Osteocyte (in vitro differentiated cells): ENCODE results near the gene MPZ. TPM values are rescaled to one million over a fixed set of nuclear protein-coding genes. Genes with fewer than 3 reads are reported as not detected.

Experiments used
- DNase-seq: peaks from one replicate; pipeline ENCODE4 v3.0.0; 2021; ENCODE audit warnings: mixed read lengths; ENCODE audit not compliant: unreplicated experiment; ENCODE audit errors: extremely low spot score
- H3K27ac Mint-ChIP-seq: one replicate; pipeline ENCODE4 v1.8.0; 2021; ENCODE audit warnings: mild to moderate bottlenecking, mixed read lengths; ENCODE audit not compliant: unreplicated experiment
- H3K27me3 Mint-ChIP-seq: one replicate; pipeline ENCODE4 v1.8.0; 2021; ENCODE audit warnings: mixed read lengths; ENCODE audit not compliant: unreplicated experiment
- H3K36me3 Mint-ChIP-seq: one replicate; pipeline ENCODE4 v1.8.0; 2021; ENCODE audit warnings: mixed read lengths; ENCODE audit not compliant: unreplicated experiment
- H3K4me1 Mint-ChIP-seq: one replicate; pipeline ENCODE4 v1.8.0; 2021; ENCODE audit warnings: mixed read lengths; ENCODE audit not compliant: unreplicated experiment
- H3K4me3 Mint-ChIP-seq: one replicate; pipeline ENCODE4 v1.8.0; 2021; ENCODE audit warnings: mild to moderate bottlenecking, moderate library complexity, mixed read lengths; ENCODE audit not compliant: unreplicated experiment
- H3K9me3 Mint-ChIP-seq: one replicate; pipeline ENCODE4 v1.8.0; 2021; ENCODE audit warnings: mixed read lengths; ENCODE audit not compliant: unreplicated experiment
- total RNA-seq: library from RNA; stranded (reverse); gene quantifications from 2 replicates; pipeline ENCODE4 v1.2.1, GENCODE V29; 2021
- TF ChIP-seq, protein P1 (sequence below): fragments of 200-600 bp; sonication (generic); IDR thresholded peaks from 2 replicates; pipeline ENCODE4 v1.5.0; 2021; ENCODE audit warnings: antibody characterized with exemption, mild to moderate bottlenecking, moderate library complexity

MPZ gene
- total RNA-seq, 1 donor from 2014 or later, result 0.81 TPM

DNA sequence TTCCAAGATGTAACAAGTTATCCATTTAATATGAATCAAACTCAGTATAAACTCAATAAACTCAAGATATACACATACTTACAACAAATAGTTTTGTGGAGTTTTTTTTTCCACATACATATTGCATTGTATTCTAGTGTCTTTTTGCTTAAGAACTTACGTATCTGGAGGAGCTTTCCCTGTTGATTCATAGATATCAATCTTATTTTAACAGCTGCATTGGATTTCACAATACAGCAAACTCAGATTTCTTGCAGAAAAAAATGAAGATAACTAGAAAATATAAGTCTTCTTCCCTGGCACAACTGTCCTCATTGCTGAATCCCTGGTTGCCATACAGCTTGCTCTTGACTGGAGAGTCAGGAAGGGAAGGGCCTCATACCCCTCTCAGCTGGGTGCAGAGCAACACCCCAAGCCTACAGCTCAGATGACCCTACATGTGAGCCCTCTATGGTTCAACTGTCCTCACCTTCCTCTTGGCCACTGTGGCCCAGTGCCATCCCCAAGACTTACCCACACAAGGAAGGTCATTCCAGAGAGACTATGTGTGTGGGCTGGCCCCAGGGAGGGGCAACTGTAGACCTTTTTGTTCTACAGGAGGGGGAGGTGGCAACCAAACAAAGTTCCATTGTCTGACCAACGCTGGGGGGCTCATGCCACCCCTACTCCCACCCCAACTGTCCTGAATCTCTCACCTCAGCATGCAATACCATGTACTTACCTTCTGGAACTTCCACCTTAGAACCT lies 1.7 kb downstream of the MPZ start:
- H3K27me3 Mint-ChIP-seq, result peaks cover 34% of the 10 kb centered on the region
- peaks cover 20% of the 10 kb centered on the region for H3K4me1 Mint-ChIP-seq
- DNase-seq, result no peak
- no peaks in the 10 kb centered on the region for H3K36me3 Mint-ChIP-seq
- TF ChIP-seq, protein P1, sequence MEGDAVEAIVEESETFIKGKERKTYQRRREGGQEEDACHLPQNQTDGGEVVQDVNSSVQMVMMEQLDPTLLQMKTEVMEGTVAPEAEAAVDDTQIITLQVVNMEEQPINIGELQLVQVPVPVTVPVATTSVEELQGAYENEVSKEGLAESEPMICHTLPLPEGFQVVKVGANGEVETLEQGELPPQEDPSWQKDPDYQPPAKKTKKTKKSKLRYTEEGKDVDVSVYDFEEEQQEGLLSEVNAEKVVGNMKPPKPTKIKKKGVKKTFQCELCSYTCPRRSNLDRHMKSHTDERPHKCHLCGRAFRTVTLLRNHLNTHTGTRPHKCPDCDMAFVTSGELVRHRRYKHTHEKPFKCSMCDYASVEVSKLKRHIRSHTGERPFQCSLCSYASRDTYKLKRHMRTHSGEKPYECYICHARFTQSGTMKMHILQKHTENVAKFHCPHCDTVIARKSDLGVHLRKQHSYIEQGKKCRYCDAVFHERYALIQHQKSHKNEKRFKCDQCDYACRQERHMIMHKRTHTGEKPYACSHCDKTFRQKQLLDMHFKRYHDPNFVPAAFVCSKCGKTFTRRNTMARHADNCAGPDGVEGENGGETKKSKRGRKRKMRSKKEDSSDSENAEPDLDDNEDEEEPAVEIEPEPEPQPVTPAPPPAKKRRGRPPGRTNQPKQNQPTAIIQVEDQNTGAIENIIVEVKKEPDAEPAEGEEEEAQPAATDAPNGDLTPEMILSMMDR, result no peak
- H3K9me3 Mint-ChIP-seq, result no peaks in the 10 kb centered on the region
- no peak overlapping the region for H3K4me3 Mint-ChIP-seq
- no peak overlapping the region for H3K27ac Mint-ChIP-seq

DNA sequence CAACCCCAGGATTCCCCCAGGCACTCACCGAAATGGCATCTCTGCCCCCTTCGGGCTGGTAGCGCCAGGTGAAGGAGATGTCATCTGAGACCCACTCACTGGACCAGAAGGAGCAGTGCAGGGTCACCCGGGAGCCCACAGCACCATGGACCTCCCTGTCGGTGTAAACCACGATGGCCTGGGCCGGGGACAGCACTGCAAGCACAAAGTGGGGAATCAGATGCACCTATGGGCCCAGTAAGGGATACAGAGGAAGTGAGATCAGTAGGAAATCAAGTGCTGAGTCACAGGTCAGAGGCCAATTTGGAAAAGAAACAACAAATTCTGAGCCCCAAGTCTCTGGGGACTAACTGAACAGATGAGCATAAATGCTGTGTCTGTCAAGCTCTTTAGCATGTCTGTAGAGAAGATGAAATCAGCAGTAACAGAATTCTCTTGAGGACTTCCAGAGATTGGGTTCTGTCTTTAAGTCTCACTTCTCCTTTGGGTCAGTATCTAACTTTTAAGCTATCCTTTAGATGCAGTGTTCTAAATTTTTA lies 2.5 kb downstream of the MPZ start:
- peaks cover 20% of the 10 kb centered on the region for H3K4me1 Mint-ChIP-seq
- no peaks in the 10 kb centered on the region for H3K9me3 Mint-ChIP-seq
- TF ChIP-seq, protein P1, result no peak
- peaks cover 41% of the 10 kb centered on the region for H3K27me3 Mint-ChIP-seq
- DNase-seq, result no peak
- H3K36me3 Mint-ChIP-seq, result no peaks in the 10 kb centered on the region
- no peak overlapping the region for H3K4me3 Mint-ChIP-seq
- H3K27ac Mint-ChIP-seq, result peak overlapping the region; percentile 38

DNA sequence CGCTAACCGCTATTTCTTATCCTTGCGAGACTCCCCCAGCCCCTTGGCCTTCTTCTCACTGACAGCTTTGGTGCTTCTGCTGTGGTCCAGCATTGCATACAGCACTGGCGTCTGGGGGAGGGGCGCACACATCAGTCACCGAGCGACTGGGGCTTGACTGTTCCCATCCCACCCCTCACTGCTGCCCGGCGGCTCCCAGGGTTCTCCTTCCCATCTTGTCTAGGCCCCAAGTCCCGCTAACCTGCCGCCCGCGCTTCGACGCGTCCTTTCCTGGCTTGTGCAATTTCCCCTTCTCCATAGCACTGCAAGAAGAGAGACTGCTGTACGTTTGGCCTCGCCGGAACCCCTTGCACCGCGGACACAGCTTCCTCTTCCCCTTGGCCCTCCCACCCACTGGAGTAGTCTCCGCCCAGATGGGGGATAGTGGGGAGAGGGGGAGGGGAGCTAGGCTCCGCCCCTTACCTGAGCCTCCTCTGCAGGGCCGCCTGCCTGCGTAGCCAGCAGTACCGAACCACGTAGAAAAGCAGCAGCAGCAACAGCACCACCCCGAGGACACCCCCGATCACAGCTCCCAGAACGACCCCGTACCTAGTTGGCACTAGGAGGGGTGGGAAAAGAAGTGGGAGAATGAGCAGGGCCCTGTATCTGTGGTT lies 3.8 kb downstream of the MPZ start:
- Mint-ChIP-seq H3K9me3 (no peaks in the 10 kb centered on the region), H3K27me3 (peaks cover 37% of the 10 kb centered on the region), H3K36me3 (no peaks in the 10 kb centered on the region), H3K4me3 (peak overlapping the region; percentile 42), H3K4me1 (peaks cover 20% of the 10 kb centered on the region), H3K27ac (no peak overlapping the region)
- TF ChIP-seq, protein P1, result no peak
- no peak for DNase-seq

DNA sequence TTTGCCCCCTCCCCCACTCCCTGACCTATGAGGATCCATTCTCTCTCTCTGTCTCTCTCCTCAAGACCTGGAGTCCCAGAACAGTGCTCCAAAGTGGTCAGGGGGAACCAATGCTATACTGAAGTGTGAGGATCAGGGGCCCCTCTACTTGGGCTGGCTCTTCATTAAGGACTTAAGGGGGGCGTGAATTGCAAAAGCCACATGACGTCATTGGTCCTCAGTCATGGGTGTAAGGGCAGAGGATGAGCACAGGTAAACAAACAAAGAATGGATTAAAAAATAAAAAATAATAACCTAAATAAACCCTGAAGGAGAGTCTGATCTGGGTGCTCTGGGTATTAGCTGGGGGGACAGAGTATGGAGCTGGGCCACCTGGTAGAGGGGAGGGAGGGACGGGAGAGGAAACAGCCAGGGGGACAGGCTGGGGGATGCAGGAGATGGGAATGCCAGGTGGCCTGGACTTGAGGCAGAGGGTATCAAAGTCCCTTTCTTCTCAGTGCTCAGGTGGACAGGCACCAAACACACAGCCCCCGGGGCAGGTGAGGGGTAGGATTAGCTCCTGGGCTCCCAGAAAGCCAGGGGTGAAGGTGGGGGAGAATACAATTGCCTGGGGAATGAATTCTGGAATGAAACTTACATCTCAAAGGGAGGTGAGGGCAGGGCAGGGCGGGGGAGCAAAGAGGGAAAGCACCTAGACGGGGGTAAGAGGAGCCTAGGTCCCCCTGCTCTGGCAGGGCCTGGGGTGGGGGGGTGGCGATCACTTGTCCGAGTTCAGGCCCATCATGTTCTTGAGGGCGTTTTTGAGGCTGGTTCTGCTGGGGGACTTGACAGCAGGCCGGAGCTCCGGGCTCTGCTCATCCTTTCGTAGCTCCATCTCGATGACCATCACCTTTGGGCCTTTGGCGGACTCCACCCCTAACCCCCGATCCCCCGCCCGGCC lies 4.6 kb downstream of the MPZ start:
- Mint-ChIP-seq H3K36me3 (no peaks in the 10 kb centered on the region), H3K27ac (no peak overlapping the region)
- TF ChIP-seq, protein P1, result no peak

More for the DNA sequence above, 4.6 kb downstream of the MPZ start:
- H3K4me1 Mint-ChIP-seq, result peaks cover 20% of the 10 kb centered on the region
- no peaks in the 10 kb centered on the region for H3K9me3 Mint-ChIP-seq
- peaks cover 32% of the 10 kb centered on the region for H3K27me3 Mint-ChIP-seq
- peak overlapping the region; percentile 42 for H3K4me3 Mint-ChIP-seq
- DNase-seq, result no peak
